NOMO-1 treated with DMSO at 0.1 percent for 48 hours (cell line): ENCODE data around the gene HEMGN.
"Not testable (repeated sequence)": the region's sequence is repeated elsewhere in the genome, so short reads cannot be mapped to it uniquely, and the experiment has no call there.

ENCODE experiments used
- DNase-seq: peaks from one replicate; lab custom pipeline; 2025; ENCODE audit not compliant: unreplicated experiment; lab: John Stamatoyannopoulos, UW

Gene HEMGN

DNA sequence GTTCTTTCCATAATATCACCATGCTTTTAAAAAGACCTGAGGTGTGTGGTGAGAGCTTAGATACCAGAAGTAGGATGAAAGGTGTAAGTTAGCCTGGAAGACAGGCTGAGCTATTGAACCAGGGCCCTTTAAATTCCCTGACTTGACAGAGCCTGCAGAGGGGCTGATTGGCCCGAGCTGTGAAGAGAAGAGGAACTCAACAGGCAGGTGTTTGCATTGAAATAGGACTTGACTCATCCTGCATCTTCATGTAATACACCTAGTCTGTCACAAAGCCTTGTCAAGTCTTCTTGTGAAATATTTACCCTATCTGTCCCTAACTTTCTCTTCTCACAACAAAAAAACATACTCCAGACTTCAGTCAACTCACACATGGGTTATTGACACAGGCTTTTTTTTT is 28.5 kb upstream of the HEMGN start:
- peak; percentile 51 for DNase-seq

DNA sequence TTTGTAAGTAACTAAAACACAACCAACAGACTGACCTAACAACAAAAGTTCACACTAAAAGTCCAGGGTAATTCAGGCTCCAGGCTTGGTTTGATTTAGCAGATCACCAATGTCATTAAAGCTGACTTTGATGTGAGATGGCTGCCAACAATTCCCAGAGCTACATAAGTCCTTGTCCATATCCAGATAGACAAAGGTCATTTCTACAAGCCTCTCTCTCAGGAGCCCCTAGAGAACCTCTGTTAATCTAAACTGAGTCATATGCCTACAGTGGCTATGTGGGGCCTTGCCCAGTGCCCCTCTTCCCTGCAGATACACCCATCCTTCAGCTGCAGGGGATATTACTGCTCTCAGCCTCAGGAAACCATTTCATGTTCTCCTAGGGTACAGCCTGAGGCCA is 26.9 kb upstream of the HEMGN start:
- no peak for DNase-seq

DNA sequence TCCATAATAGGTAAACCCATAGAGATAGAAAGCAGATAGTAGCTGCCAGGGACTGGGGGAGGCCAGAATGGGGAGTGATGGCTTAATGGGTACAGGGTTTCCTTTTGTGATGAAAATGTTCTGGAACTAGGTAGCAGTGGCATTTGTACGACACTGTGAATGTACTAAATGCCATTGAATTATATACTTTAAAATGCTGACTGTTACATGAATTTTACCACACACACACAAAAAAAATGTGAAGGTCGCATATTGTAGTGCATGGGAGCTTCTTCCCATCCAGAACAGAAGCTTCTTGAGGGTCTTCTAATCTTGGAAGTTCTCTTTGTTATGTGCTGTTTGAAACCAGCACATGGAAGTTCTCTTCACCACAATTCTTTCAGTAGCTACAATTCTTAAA is 25.3 kb upstream of the HEMGN start:
- no peak for DNase-seq

DNA sequence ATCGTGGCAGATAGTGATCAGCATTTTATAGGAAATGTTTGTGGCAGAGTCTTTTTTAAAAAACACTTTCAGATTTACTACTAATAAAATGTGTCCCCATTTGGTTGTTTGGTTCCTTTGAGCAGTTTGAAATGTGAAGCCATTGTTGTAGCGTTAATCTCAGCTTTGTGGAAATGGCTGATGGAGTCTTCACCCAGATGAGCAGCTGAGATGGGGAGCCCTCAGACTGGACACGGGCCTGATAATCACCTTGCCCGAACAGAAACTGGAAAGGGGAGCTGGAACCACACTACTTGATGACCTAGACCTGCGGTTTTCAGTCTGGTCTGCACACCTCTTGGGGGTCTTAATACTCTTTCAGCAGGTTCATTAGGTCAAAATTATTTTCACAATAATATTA is 24.6 kb upstream of the HEMGN start:
- DNase-seq, result no peak

DNA sequence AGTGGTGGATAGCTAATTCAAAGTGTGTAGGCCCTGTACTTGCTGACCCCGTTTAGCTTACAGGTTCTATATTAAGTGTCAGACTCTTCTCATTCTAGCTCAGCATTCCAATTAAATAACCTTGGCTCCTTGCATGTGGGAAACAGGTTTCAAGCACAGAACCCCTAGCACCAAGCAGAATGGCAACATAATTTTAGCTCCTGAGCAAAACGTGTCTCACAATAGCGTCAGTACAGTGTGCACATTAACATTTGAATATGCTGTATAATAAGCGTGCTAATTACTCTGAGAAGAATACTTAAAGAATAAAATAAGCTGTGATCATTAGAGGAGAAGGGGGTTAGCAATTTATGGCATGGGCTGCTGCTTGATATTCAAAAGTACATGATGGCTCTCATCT is 24.2 kb upstream of the HEMGN start:
- no peak for DNase-seq

DNA sequence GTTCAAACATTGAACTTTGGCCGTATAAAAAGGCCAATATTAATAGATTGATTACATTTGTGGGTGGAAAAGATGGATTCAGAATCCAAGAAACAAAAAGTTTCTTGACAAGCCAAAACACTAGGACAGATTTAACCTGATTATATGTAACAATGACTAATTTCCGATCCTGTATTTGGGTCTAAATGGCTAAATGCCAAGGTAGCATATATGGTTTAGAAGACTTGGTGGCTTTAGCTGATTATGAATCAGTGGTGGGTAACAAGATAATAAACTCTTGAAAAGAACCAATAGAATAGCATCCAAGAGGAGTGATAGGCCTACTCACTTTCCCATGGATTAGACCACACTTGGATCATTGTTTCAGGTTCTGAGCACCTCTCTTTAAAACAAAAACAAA is 23.4 kb upstream of the HEMGN start:
- DNase-seq, result no peak

DNA sequence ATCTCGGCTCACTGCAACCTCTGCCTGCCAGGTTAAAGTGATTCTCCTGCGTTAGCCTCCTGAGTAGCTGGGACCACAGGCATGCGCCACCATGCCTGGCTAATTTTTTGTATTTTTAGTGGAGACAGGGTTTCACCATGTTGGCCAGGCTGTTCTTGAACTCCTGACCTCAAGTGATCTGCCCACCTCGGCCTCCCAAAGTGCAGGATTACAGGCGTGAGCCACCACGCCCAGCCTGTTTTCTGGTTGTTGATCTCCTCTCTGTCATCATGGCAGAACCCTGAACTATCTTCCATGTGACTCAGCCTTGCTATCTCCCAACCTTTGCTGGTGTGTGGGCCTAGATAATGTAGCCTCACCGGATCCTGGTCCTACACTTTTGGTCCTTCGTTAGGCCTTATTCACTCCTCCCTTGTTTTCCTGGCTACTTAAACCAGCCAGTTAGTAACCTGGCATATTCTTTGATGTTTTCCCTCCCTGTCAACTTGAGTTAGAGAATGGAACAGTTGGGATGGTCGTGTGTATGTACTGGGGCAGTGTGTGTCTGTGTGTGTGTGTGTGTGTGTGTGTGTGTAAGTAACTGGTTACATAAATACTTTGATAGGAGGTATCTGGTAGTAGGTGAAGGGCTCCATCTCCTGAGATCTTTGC is 22.8 kb upstream of the HEMGN start:
- not testable (repeated sequence) for DNase-seq

DNA sequence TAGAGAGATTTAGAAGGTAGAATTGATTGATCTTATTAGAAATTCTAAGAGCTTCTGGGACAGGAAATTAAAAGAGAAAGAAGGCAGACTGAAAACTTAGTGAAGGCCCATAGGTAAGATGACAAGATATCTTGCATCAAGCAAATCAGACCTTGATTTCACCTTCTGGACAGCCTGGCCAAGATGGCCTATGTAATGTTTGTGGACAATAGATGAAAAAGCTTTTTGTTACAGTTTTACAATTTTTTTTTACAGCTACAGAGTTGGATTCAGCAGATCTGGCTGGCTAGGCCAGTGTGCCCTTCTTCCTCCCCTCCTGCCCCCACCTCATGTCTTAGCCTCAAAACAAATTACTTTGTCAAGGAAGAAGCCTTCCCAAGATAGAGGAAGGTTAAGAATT is 21.6 kb upstream of the HEMGN start:
- no peak for DNase-seq

DNA sequence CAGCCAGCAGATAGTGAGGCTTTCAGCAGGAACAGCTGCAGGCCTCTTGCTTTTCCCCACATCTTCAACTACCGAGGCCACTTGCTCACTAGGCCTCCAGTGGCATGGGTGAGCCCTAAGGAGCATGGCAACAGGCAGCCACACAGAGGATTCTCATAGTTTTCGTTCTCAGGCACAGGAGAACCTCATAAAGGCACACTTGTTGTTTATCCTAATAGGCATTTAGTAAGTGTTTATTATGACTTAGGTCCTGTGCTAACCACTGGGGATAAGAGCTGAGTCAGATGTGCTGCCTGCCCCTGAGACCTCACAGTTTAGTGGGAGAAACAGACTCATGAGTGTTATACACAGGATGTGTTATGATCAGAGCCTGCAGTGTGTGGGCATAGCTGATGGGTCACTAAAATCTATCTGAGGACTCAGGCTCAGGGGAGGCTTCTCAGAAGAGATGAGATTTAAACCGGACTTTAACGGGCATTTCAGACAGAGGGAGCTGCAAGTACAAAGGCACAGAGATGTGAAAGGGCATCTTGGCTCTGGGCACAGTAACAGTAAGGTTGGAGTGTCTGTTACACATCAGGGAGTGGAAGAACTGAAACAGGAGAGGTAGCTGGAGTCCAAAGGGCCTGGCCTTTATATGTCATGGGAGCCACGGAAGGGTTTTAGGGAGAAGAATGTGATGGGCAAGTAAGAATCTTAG is 21.0 kb upstream of the HEMGN start:
- no peak for DNase-seq

DNA sequence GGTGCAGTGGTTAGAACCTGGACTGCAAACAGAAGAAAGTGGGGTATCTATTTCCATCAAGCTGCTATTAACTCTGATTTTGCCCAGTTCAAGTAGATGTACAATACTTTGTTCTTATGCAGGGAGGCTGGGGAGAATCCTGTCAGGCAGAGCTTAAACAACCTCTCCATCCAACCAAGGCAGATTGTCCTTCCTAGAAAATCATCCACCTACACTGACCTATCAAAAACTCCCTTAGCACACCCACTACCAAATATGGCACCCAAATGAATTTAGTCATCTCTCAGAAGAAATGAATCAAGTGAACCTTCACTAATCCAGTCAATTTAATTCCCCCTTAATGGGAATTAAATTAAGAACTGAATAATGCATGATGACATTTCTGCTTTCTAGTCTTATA is 18.4 kb upstream of the HEMGN start:
- no peak for DNase-seq

DNA sequence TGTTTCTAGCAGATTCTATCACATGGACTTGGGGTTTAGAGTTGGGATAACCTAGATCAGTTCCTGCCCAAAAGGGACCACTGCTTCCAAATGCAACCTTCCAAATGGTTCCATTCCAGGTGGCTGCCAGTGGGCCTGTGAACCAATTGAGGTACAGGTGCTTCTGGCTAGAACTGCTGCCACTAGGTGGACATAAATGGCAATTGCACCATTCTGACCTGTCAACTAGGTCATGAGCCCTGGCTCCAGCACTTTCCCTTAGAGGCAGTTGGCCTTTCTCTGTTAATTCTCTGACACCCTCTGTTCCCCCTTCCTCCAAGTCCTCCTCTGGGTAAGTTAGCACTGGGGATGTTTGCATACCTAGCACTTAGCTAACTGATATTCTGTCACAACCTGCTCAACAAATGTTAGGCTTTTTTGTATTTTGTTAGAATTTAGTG is 16.6 kb upstream of the HEMGN start:
- DNase-seq, result peak; percentile 35

DNA sequence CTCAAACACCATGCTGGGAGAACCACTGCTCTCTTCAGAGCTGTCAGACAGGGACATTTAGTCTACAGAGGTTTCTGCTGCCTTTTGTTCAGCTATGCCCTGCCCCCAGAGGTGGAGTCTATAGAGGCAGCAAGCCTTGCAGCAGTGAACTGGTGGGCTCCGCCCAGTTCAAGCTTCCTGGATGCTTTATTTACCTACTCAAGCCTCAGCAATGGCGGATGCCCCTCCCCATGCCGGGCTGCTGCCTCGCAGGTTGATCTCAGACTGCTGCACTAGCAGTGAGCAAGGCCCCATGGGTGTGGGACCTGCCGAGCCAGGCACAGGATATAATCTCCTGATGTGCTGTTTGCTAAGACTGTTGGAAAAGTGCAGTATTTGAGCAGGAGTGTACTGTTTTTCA is 12.9 kb upstream of the HEMGN start:
- not testable (repeated sequence) for DNase-seq

DNA sequence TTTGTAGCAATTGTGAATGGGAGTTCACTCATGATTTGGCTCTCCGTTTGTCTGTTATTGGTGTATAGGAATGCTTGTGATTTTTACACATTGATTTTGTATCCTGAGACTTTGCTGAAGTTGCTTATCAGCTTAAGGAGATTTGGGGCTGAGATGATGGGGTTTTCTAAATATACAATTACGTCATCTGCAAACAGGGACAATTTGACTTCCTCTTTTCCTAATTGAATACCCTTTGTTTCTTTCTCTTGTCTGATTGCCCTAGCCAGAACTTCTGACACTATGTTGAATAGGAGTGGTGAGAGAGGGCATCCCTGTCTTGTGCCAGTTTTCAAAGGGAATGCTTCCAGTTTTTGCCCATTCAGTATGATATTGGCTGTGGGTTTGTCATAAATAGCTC is 9.1 kb upstream of the HEMGN start:
- DNase-seq, result not testable (repeated sequence)

DNA sequence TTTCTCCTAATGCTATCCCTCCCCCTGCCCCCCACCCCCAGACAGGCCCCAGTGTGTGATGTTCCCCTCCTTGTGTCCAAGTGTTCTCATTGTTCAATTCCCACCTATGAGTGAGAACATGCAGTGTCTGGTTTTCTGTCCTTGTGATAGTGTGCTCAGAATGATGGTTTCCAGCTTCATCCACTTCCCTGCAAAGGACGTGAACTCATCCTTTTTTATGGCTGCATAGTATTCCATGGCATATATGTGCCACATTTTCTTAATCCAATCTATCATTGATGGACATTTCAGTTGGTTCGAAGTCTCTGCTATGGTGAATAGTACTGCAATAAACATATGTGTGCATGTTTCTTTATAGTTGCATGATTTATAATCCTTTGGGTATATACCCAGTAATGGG is 7.5 kb upstream of the HEMGN start:
- not testable (repeated sequence) for DNase-seq

DNA sequence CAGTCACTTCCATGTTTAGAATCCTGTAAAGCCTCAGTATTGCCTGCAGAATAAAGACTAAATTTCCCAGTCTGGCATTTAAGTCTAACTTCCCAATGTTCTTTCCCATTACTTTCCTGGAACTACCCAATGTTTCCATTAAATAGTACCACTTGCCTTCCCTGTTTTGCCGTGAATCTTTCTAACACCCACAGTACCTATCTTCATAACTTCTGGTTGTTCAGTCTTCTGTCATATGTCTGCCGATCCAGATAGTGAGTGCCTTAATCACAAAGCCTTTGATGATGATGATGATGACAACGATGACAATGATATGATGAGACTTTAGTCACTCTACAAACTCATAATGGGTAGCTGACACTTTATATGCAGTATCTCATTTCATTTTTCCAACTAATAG is 6.6 kb upstream of the HEMGN start:
- DNase-seq, result no peak

DNA sequence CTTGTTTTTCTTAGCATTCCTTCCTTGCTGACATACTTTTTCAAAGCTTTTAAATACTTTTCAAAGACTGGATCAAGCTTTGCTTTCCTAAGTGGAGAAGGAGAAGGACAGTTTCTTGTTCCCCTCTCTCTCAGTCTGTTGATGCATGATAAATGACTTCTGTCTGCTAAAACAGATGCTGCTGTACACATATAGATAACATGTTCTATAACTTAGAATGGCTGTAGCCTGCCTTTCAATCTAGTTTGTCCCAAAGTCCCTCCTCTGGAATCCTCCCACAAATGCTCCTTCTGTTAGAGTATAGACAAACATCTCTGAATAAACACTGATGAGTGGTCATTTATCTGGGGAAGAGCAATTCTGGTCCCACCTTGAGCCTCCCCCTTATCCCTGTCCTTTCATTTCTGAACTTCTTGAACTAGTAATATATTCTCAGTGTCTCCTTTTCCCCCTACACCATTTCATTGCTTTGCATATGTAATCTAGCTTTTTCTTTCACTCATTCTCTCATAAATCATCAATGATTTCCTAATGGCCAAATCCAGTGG is 5.4 kb upstream of the HEMGN start:
- DNase-seq, result peak; percentile 61

DNA sequence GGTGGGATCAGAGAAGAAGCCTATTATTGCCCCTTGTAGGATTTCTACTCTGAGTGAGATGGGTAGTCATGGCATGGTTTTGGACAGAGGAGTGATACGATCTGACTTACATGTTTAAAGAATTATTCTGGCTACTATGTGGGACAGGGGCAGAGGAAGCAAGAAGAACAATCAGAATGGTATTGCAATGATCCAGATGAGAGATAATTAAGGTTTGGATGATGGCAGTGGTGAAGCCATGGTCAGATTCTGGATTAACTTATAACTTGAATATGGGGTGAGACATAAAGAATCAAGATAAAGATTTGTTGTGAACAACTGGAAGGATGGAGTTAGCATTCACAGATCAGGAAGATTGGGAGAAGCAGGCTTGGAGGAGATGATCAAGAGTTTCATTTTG is 3.4 kb upstream of the HEMGN start:
- no peak for DNase-seq

DNA sequence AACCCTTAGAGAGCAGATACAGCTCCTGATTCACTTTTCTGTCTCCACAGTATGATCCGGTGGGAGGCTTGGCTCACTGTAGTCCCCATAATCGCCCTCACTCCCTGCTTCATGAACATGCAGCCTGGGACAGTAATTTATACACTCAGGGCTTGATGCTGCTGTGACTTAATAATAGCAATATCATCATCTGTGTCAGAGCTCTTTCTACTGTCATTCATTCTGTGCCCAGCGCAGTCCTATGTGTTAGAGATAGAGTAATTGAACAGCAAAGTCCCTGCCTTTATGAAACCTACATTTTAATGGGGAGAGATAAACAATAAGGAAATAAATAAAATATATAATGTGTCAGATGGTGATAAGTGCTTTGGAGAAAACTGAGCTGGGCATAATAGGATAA is 2.8 kb upstream of the HEMGN start:
- DNase-seq, result no peak

DNA sequence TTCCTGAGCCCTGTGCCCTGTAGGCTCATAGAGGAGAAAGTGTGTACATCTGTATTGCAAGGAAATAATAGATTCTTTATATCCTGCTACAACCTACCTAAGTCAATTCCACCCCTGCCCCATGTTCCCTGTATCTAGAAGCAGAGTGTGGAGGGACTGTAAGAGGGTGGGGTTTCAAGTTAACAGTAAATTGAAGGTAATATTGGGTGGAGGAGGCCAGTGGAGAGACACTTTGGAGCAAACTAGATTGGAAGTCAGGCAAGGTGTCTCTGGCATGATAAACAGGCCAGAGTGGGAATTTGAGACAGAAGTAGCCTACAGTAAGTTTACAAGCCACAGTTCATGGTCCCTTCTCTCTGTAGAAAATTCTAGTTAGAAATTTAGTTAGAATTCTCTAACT is 2.3 kb upstream of the HEMGN start:
- DNase-seq, result no peak

DNA sequence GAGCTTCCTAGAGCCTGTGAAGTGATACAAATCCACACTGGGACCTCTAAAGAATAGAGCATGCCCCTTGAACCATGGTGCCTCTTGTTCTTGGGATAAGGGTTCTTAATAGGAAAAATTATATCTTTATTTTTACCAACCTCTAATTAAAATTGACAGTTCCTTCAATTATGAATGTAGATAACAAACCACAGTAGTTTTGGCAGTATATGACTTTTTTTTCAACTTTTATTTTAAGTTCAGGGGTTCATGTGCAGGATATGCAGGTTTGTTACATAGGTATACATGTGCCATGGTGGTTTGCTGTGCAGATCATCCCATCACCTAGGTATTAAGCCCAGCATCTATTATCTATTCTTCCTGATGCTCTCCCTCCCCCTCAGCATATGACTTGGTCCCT is 974 bp downstream of the HEMGN start:
- no peak for DNase-seq

DNA sequence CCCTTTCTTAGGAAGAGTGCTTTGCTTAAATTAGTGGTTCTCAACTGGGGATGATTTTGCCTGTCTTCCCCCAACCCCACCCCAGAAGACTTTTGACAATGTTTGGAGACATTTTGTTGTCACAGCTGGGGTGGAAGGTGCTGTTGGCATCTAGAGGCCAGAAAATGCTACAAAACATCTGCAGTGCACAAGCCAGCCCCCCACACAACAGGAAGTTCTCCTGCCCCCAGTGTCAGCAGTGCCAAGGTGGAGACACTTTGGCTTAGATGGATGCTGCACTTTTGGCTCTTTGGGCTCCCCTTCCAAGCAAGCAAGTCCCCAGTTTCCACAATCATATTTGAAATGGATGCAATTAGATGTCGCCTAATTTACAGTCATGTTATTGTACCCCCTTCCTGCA is 2.7 kb downstream of the HEMGN start:
- no peak for DNase-seq

DNA sequence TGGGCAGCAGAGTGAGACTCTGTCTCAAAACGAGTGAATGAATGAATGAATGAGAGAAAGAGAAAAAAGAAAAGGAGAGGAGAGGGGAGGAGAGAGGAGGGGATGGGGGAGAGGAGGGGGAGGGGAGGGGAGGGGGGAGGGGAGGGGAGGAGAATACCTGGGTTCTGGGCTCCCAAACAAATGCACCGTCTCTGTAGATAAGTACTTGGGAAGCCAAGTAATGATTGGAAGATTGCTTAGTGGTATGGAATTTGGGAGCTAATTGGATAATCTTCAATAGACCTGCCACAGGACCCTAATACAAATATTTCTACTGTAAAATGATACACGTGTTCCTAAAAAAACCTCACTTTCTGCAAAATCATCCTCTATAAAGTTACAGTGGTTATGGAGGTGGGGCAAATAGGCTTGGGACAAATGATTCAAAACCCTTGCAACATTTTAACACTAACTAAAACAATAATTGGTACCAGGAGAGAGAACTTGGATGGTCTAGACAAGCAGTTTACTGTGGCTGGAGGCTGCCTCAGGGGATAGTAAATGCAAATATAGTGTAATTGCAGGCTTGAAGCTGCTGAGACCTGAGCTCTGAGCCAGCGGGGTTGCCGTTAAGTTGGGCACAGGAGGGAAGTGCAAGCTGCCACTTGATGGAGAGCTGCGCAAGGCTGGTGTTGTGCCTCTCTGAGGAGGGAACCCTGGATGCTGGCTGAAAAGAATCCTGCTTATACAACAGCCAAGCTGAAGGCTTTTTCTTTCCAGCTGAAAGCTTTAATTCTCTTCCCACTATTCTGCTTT is 3.5 kb downstream of the HEMGN start:
- no peak for DNase-seq
